ENCODE results near the gene ZFP90.

GRCh38 chr16:68563631-68564381, 24.7 kb downstream of the ZFP90 start:
- TF ChIP-seq SP1 (IDR thresholded peaks at IDR 0.05) (no peak), ARNT (IDR thresholded peaks at IDR 0.05) (no peak), SUZ12 (IDR thresholded peaks at IDR 0.05) (no peak), L3MBTL2 (conservative IDR thresholded peaks at IDR 0.05) (no peak), BHLHE40 (IDR thresholded peaks at IDR 0.05; ENCODE audit: borderline replicate concordance) (no peak), FOXK2 (IDR thresholded peaks at IDR 0.05) (no peak), NFRKB (IDR thresholded peaks at IDR 0.05) (no peak), FOXM1 (IDR thresholded peaks at IDR 0.05; ENCODE audit: borderline replicate concordance) (no peak), FOXA1 (IDR thresholded peaks at IDR 0.05) (no peak), HDGF (IDR thresholded peaks at IDR 0.05; ENCODE audit: borderline replicate concordance) (no peak), TARDBP (IDR thresholded peaks at IDR 0.05) (no peak), LEF1 (IDR thresholded peaks at IDR 0.05; ENCODE audit: borderline replicate concordance) (no peak), ELF4 (IDR thresholded peaks at IDR 0.05) (no peak)
- TF ChIP-seq, protein P1, sequence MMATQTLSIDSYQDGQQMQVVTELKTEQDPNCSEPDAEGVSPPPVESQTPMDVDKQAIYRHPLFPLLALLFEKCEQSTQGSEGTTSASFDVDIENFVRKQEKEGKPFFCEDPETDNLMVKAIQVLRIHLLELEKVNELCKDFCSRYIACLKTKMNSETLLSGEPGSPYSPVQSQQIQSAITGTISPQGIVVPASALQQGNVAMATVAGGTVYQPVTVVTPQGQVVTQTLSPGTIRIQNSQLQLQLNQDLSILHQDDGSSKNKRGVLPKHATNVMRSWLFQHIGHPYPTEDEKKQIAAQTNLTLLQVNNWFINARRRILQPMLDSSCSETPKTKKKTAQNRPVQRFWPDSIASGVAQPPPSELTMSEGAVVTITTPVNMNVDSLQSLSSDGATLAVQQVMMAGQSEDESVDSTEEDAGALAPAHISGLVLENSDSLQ (IDR thresholded peaks at IDR 0.05): no peak

All from HEK293T (cell line).